Parathyroid adenoma (tissue), 2 donors: ENCODE data around the gene RNF4.

Experiments
- H2AFZ ChIP-seq: fragments of 300-600 bp; sonication (generic); one replicate; pipeline ENCODE4 v1.7.0; 2017; ENCODE audit warnings: antibody characterized with exemption, mild to moderate bottlenecking
- H3K27ac ChIP-seq: fragments of 300-600 bp; sonication (generic); one replicate; pipeline ENCODE4 v1.7.0; 2017
- H3K27me3 ChIP-seq: fragments of 300-600 bp; sonication (generic); one replicate; pipeline ENCODE4 v1.7.0; 2017; ENCODE audit warnings: low read length; ENCODE audit not compliant: control insufficient read depth, insufficient read depth
- H3K36me3 ChIP-seq: fragments of 300-600 bp; sonication (generic); one replicate; pipeline ENCODE4 v1.7.0; 2017; ENCODE audit warnings: low read length; ENCODE audit not compliant: control insufficient read depth, insufficient read depth
- H3K4me1 ChIP-seq: fragments of 300-600 bp; sonication (generic); one replicate; pipeline ENCODE4 v1.7.0; 2017; ENCODE audit warnings: control low read depth
- H3K4me2 ChIP-seq: fragments of 300-600 bp; sonication (generic); one replicate; pipeline ENCODE4 v1.7.0; 2017; ENCODE audit warnings: low read length
- H3K4me3 ChIP-seq: fragments of 300-600 bp; sonication (generic); one replicate; pipeline ENCODE4 v1.7.0; 2017; ENCODE audit warnings: low read depth, low read length
- H3K79me2 ChIP-seq: fragments of 300-600 bp; sonication (generic); one replicate; pipeline ENCODE4 v1.7.0; 2017; ENCODE audit warnings: control low read depth
- H3K9ac ChIP-seq: fragments of 300-600 bp; sonication (generic); one replicate; pipeline ENCODE4 v1.7.0; 2017; ENCODE audit warnings: mild to moderate bottlenecking
- H3K9me3 ChIP-seq: fragments of 300-600 bp; sonication (generic); one replicate; pipeline ENCODE4 v1.7.0; 2017; ENCODE audit warnings: low read length; ENCODE audit not compliant: control insufficient read depth
- TF ChIP-seq, protein P1 (sequence below): fragments of 300-600 bp; sonication (generic); IDR thresholded peaks from one replicate; pipeline ENCODE4 v1.7.0; 2017; ENCODE audit warnings: antibody characterized with exemption, mild to moderate bottlenecking
- donor health status: primary hyperparathyroidism.

The RNF4 gene

DNA sequence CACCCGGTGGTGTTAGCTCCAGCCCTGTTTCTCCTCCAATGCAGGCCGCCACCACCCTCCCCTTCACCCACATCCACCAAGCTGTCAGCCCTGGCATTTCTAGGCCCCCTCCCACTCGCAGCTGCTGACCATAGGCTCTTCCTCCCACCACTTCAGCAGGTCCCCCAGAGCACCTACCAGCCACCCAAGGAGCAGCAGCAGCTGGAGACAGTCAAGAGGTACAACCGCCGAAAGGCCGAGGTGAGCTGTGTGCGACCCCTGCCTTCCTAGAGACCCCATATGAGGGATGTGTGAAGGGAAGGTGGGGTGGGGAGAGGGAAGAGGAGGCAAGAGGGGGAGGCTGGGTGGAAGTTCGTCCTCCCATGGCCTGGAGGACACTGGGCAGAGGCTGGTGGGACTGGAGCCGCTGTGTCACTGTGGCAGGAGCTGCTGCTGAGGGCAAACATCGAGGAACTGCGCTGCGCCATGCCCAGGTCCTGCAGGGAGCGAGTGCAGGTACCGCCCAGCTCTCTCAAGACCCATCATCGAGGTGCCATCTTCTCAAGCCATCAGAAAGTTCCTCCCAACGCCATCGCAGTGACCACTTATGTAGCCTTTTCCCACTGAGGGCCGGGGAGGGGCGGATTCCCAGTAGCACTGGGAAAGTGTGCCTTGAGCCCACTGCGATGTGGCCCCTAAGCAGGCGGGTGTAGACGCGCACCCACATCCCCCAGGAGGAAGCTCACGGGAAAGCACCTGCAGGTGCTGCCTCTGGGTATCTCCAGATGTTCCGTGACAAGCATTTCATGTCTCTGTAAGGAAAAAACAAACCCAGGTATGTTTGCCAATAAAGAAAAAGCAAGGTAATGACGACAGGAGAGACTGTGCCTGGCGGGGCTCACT lies 19.2 kb upstream of the RNF4 start:
- H3K36me3 ChIP-seq: no peaks in the 10 kb centered on the region
- no peaks in the 10 kb centered on the region for H3K4me1 ChIP-seq
- no peaks in the 10 kb centered on the region for H3K9me3 ChIP-seq
- no peaks in the 10 kb centered on the region for H3K79me2 ChIP-seq
- no peak overlapping the region for H2AFZ ChIP-seq
- no peak overlapping the region for H3K4me2 ChIP-seq
- H3K4me3 ChIP-seq: no peak overlapping the region
- TF ChIP-seq, protein P1, sequence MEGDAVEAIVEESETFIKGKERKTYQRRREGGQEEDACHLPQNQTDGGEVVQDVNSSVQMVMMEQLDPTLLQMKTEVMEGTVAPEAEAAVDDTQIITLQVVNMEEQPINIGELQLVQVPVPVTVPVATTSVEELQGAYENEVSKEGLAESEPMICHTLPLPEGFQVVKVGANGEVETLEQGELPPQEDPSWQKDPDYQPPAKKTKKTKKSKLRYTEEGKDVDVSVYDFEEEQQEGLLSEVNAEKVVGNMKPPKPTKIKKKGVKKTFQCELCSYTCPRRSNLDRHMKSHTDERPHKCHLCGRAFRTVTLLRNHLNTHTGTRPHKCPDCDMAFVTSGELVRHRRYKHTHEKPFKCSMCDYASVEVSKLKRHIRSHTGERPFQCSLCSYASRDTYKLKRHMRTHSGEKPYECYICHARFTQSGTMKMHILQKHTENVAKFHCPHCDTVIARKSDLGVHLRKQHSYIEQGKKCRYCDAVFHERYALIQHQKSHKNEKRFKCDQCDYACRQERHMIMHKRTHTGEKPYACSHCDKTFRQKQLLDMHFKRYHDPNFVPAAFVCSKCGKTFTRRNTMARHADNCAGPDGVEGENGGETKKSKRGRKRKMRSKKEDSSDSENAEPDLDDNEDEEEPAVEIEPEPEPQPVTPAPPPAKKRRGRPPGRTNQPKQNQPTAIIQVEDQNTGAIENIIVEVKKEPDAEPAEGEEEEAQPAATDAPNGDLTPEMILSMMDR: no peak
- no peak overlapping the region for H3K27ac ChIP-seq
- H3K27me3 ChIP-seq: no peaks in the 10 kb centered on the region
- no peak overlapping the region for H3K9ac ChIP-seq

DNA sequence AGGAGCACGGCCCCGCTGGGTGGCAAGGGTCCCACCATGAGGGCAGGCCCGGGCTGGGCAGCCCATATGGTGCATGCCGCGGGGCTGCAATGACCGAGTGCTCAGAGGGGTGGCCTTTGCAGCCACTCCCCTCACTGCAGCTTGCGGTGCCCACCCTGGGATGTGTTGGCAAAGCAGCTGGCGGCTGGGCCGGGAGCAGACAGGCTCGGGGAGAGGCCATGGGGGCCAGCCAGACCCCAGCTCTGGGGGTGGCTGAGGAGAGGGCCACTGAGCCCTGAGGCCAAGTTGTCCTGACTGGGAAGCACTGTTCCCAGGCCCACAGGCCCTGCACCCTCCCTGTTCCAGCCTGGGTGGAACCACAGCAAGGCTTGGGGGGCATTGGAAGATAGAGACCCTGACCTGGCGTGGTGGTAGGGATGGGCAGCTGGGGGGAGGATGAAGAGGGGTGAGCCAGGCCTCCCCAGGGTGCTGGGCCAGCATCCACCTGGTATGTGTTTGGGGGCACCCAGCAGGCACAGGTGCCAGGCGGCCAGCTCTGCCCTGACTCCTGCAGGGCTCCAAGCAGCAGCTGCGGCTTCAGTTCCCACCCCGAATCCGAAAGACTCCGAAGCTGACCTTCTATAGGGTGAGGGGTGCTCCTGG lies 18.4 kb upstream of the RNF4 start:
- Histone ChIP-seq H3K79me2 (no peaks in the 10 kb centered on the region), H2AFZ (no peak overlapping the region), H3K9me3 (no peaks in the 10 kb centered on the region), H3K36me3 (no peaks in the 10 kb centered on the region), H3K4me1 (no peaks in the 10 kb centered on the region), H3K27ac (no peak overlapping the region), H3K4me3 (no peak overlapping the region), H3K9ac (no peak overlapping the region), H3K27me3 (no peaks in the 10 kb centered on the region), H3K4me2 (no peak overlapping the region)
- TF ChIP-seq, protein P1: no peak

DNA sequence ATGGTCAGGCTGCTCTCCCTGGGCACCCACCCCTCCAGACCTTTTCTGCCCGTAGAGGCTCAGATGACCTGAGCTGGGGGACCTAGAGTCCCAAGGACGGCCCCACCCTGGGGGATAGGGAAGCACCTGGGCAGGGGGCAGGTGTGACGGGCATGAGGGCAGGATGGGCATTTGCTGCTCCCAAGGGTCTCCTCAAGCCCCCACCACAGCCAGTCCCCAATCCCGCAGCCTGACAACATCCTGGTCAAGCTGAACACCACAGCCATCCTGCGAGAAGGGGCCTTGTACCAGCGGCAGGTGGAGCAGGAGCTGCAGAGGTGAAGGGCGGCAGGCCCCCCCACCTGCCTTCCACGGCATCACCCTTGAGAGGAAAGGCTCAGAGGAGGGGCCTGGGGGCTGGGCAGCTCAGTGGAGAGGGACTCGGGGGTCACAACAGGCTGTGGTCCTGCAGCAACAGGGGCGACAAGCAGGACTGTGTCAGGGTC lies 17.8 kb upstream of the RNF4 start:
- no peak overlapping the region for H3K9ac ChIP-seq
- H3K4me2 ChIP-seq: no peak overlapping the region
- H3K27me3 ChIP-seq: no peaks in the 10 kb centered on the region
- H3K4me1 ChIP-seq: no peaks in the 10 kb centered on the region
- TF ChIP-seq, protein P1: no peak
- no peak overlapping the region for H2AFZ ChIP-seq
- no peaks in the 10 kb centered on the region for H3K79me2 ChIP-seq
- no peaks in the 10 kb centered on the region for H3K36me3 ChIP-seq
- H3K27ac ChIP-seq: no peak overlapping the region
- H3K9me3 ChIP-seq: no peaks in the 10 kb centered on the region
- no peak overlapping the region for H3K4me3 ChIP-seq

DNA sequence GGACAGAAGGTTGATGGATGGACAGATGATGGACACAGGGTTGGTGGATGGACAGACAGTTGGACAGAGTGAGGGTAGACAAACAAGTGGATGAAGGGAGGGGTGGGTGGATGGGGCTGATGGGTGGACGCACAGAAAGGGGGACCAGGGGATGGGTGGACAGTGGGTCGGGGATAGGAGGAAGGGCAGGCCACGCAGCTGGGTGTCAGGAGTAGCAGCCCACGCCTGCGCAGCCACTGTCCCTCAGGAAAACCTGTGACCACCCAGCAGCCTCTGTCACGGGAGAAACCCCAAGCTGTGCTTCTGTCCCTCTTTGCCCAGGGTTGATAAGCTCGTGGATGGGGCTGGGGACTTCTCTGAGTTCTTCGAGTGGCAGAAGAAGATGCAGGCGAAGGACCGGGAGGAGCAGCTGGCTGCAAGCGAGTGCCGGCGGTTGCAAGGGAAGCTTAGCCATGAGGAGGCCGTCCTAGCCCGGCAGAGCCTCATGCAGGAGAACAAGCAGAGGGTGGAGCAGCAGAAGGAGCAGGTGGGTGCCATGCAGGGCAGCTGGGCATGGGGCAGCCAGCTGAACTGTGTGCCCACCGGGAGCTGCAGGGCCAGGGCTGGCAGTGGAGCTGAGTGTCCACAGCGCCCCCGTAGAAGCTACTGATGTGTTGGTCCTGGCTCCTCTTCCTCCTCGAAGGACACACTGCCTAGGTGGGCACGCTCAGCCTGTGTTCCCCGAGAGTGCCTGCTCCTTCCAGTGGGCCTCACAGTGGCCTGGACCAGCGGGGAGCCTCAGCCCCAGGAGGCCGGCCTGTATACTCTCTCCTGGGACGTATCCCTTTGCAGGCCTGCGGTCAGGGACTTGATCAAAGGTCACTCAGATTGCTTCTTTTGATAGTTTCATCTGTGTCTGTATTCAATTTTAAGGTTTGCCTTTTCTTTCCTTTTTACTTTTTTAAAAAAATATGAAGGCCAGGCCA lies 16.8 kb upstream of the RNF4 start:
- Histone ChIP-seq H3K4me3 (no peak overlapping the region), H3K27me3 (no peaks in the 10 kb centered on the region), H2AFZ (no peak overlapping the region), H3K27ac (no peak overlapping the region), H3K36me3 (no peaks in the 10 kb centered on the region), H3K9ac (no peak overlapping the region), H3K4me1 (no peaks in the 10 kb centered on the region), H3K9me3 (no peaks in the 10 kb centered on the region), H3K79me2 (no peaks in the 10 kb centered on the region), H3K4me2 (no peak overlapping the region)
- TF ChIP-seq, protein P1: no peak
